Activated CD4-positive, alpha-beta T cell treated with anti-CD3 and anti-CD28 coated beads for 36 hours (primary cell): ENCODE data around the gene CCNB3. TPM values are rescaled to one million over a fixed set of nuclear protein-coding genes. Genes with fewer than 3 reads are reported as not detected.

Experiments
- ATAC-seq: fragments of 200-7000 bp; cut with Tn5 transposase; one replicate; pipeline ENCODE4 v1.10.0; 2021; ENCODE audit warnings: mild to moderate bottlenecking, moderate library complexity
- CTCF ChIA-PET: fragments of 350-600 bp; sonication (Branson Sonifier 250); formaldehyde crosslinking; loops from one replicate; lab custom pipeline; 2021; ENCODE audit warnings: antibody characterized with exemption; lab: Charles Lee
- POLR2A ChIA-PET: fragments of 350-600 bp; sonication (Branson Sonifier 250); formaldehyde crosslinking; loops from one replicate; lab custom pipeline; 2021; ENCODE audit warnings: antibody characterized with exemption, inconsistent platforms; lab: Charles Lee
- DNase-seq: peaks from one replicate; pipeline ENCODE4 v3.0.0-alpha.2; 2020
- H3K27ac Mint-ChIP-seq: one replicate; pipeline ENCODE4 v1.8.0; 2021; ENCODE audit warnings: mixed read lengths
- H3K27me3 Mint-ChIP-seq: one replicate; pipeline ENCODE4 v1.8.0; 2021; ENCODE audit warnings: mixed read lengths
- H3K36me3 Mint-ChIP-seq: one replicate; pipeline ENCODE4 v1.8.0; 2021; ENCODE audit warnings: low read depth, mixed read lengths
- H3K4me1 Mint-ChIP-seq: one replicate; pipeline ENCODE4 v1.8.0; 2021; ENCODE audit warnings: mixed read lengths
- H3K4me3 Mint-ChIP-seq: one replicate; pipeline ENCODE4 v1.8.0; 2021; ENCODE audit warnings: mild to moderate bottlenecking, moderate library complexity, mixed read lengths
- H3K9me3 Mint-ChIP-seq: one replicate; pipeline ENCODE4 v1.8.0; 2021; ENCODE audit warnings: low read depth, mixed read lengths
- intact Hi-C, 2 experiments: fragments of 100-400 bp; cut with DNase I in 1 of 2; cut with micrococcal nuclease in 1 of 2; formaldehyde crosslinking; loops; one replicate each; pipeline versions ENCODE4 v1.14.2 to v1.15.1; 2022 to 2024; cut with DNase I, micrococcal nuclease
- total RNA-seq, 2 experiments: library from RNA; stranded (reverse); gene quantifications; one replicate each; pipeline ENCODE4 v1.2.3, GENCODE V29; 2021

The CCNB3 gene
- under 1 TPM; 0.25 to 0.43 TPM for total RNA-seq

DNA sequence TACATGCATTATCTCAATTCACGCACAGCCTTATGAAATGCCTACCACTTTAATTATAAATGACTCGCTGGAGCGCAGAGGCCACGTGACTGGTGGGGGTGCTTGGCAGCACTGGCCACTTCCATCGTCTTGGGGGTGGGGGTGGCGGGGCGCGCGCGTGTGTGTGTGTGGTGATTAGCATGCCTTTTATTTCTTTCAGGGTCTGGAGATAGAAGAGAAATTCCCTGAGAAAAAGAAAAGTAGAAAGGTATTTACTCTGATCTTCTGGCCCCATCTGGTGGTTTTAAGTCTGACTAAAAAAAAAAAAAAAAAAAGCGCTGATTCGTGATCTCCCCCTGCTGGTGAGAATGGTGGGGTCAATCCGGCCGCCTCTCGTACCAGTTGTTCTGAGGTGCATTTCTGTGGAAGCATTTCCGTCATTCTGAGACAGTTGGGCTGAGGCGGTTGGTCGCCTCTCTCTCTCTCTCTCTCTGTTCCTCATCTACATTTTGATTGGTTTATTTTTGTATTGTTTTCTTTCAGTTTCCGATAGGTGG lies at the start of gene CCNB3:
CCNB3 (plus strand) TSS at position 402 of the 536 bp plus-strand sequence. CDS start 80,399 bp downstream, outside the sequence.
- intact Hi-C loops, result loop anchor here (1.0 to 2.0 kb wide), 2 partner anchors 282 kb away; partner anchors contain the start of gene CLCN5 (in 2 of the 2)
- CTCF ChIA-PET, result no interaction called here
- Mint-ChIP-seq H3K27me3 (no peaks in the 10 kb centered on the region), H3K36me3 (no peaks in the 10 kb centered on the region), H3K4me1 (peaks cover 9% of the 10 kb centered on the region), H3K4me3 (peak within 1 kb of the TSS; percentile 73), H3K9me3 (no peaks in the 10 kb centered on the region), H3K27ac (peak within 1 kb of the TSS; percentile 90)
- ATAC-seq (peak; percentile 98), DNase-seq (peak; percentile 81)
- POLR2A ChIA-PET, result interaction anchor here (0.7 kb wide), 1 partner anchor 320 kb away, joined by 3 read pairs; no protein-coding TSS in a partner anchor

- ATAC-seq (no peak), DNase-seq (no peak)
- ChIA-PET POLR2A (no interaction called here), CTCF (no interaction called here)
- H3K36me3 Mint-ChIP-seq, result no peaks in the 10 kb centered on the region
- no peaks in the 10 kb centered on the region for H3K27me3 Mint-ChIP-seq
- no peaks in the 10 kb centered on the region for H3K4me1 Mint-ChIP-seq
- H3K4me3 Mint-ChIP-seq, result no peak overlapping the region
- no peak overlapping the region for H3K27ac Mint-ChIP-seq
- no peaks in the 10 kb centered on the region for H3K9me3 Mint-ChIP-seq
- intact Hi-C loops, result no loop called here
These were observed 46.9 kb upstream of the CCNB3 start for GRCh38 chrX:50157545-50158135.

GRCh38 chrX:50158593-50158992 lies 46.0 kb upstream of the CCNB3 start:
- Mint-ChIP-seq H3K4me3 (no peak overlapping the region), H3K27ac (no peak overlapping the region), H3K27me3 (no peaks in the 10 kb centered on the region), H3K36me3 (no peaks in the 10 kb centered on the region), H3K9me3 (no peaks in the 10 kb centered on the region), H3K4me1 (no peaks in the 10 kb centered on the region)
- no peak for ATAC-seq
- ChIA-PET CTCF (no interaction called here), POLR2A (no interaction called here)
- DNase-seq, result no peak
- intact Hi-C loops, result no loop called here

DNA sequence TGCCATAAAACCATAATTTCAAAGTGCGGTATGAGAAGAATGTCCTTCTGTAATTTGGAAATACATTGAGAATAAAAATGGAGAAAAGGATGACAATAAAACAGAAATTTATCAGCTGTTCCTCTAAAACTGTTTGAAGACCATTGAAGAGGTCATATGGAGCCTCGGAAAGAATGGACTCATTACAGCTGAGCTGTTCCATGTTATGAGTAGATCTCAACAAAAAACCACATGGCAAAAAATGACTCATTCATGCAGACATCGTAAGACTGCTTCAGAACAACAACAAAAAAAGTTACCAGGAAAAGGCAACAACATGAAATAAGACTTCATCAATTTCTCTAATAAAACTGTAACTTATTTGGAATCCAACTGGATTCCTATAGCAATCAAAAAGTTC lies 43.4 kb upstream of the CCNB3 start:
- no peaks in the 10 kb centered on the region for H3K9me3 Mint-ChIP-seq
- DNase-seq (no peak), ATAC-seq (peak; percentile 36)
- ChIA-PET POLR2A (no interaction called here), CTCF (no interaction called here)
- no peak overlapping the region for H3K27ac Mint-ChIP-seq
- no peaks in the 10 kb centered on the region for H3K27me3 Mint-ChIP-seq
- no peaks in the 10 kb centered on the region for H3K4me1 Mint-ChIP-seq
- H3K4me3 Mint-ChIP-seq, result no peak overlapping the region
- intact Hi-C loops, result no loop called here
- no peaks in the 10 kb centered on the region for H3K36me3 Mint-ChIP-seq

- H3K27ac Mint-ChIP-seq, result no peak overlapping the region
- no peaks in the 10 kb centered on the region for H3K9me3 Mint-ChIP-seq
- ChIA-PET CTCF (no interaction called here), POLR2A (no interaction called here)
- no peaks in the 10 kb centered on the region for H3K36me3 Mint-ChIP-seq
- DNase-seq (no peak), ATAC-seq (no peak)
- no peaks in the 10 kb centered on the region for H3K27me3 Mint-ChIP-seq
- H3K4me1 Mint-ChIP-seq, result peaks cover 11% of the 10 kb centered on the region
- intact Hi-C loops, result no loop called here
- H3K4me3 Mint-ChIP-seq, result no peak overlapping the region
These were observed 38.8 kb upstream of the CCNB3 start for GRCh38 chrX:50165727-50166126.

GRCh38 chrX:50167366-50167765 lies 37.2 kb upstream of the CCNB3 start:
- ChIA-PET POLR2A (no interaction called here), CTCF (no interaction called here)
- DNase-seq (no peak), ATAC-seq (no peak)
- intact Hi-C loops, result no loop called here
- Mint-ChIP-seq H3K27ac (no peak overlapping the region), H3K9me3 (no peaks in the 10 kb centered on the region), H3K4me3 (no peak overlapping the region), H3K36me3 (no peaks in the 10 kb centered on the region), H3K27me3 (no peaks in the 10 kb centered on the region), H3K4me1 (peaks cover 11% of the 10 kb centered on the region)

GRCh38 chrX:50168241-50168687 lies 36.3 kb upstream of the CCNB3 start:
- no peaks in the 10 kb centered on the region for H3K27me3 Mint-ChIP-seq
- no peaks in the 10 kb centered on the region for H3K36me3 Mint-ChIP-seq
- peaks cover 11% of the 10 kb centered on the region for H3K4me1 Mint-ChIP-seq
- H3K27ac Mint-ChIP-seq, result no peak overlapping the region
- no peak for DNase-seq
- no peaks in the 10 kb centered on the region for H3K9me3 Mint-ChIP-seq
- ChIA-PET POLR2A (no interaction called here), CTCF (no interaction called here)
- peak; percentile 65 for ATAC-seq
- intact Hi-C loops, result no loop called here
- no peak overlapping the region for H3K4me3 Mint-ChIP-seq

GRCh38 chrX:50169717-50170116 lies 34.8 kb upstream of the CCNB3 start:
- H3K9me3 Mint-ChIP-seq, result no peaks in the 10 kb centered on the region
- POLR2A ChIA-PET, result no interaction called here
- intact Hi-C loops, result no loop called here
- H3K4me1 Mint-ChIP-seq, result peaks cover 11% of the 10 kb centered on the region
- CTCF ChIA-PET, result interaction anchor here (0.7 kb wide), 1 partner anchor 10 kb away, joined by 3 read pairs; no protein-coding TSS in a partner anchor
- H3K27me3 Mint-ChIP-seq, result no peaks in the 10 kb centered on the region
- no peak overlapping the region for H3K4me3 Mint-ChIP-seq
- H3K36me3 Mint-ChIP-seq, result no peaks in the 10 kb centered on the region
- no peak for DNase-seq
- H3K27ac Mint-ChIP-seq, result no peak overlapping the region
- no peak for ATAC-seq

DNA sequence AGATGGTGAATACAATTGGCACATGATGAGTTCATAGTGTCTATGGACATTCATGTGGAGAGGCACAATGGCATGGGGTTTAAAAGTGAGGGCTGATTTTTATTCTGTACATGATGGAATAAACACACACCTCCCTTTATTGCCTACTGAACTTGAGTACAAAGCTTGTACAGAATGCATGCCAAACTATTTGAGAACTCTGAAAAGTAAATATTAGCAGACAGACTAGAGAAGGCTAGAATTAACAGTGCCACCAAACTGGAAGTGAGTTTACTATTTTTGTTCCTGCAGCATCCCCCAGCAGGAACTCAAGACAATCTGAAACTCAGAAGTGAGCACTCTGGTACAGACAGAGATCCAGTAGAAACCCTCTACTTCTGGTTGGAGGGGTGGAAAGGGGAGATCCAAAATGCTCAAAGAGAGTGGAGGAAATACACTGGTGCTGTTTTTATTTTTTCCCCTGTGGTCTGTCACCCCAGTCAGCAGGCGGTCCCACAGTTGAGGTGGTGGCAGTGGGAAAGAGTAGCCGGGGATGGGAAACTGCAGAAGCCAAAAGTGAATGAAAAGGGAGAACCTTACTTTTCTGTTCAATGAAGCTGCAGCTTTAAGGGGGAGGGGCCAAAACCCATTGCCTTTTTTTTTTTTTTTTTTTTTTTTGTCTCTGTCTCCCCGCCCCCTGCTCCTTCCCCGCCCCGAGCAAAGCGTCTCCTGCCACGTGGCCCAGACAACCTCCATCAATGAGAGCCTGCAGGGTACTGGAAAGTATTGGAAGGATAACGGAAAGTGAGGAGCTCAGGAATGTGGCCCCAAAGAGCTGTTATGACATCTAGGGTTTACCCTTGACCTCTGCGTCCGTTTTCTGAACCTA lies 24.3 kb upstream of the CCNB3 start:
- ChIA-PET POLR2A (no interaction called here), CTCF (interaction anchor here (1.1 kb wide), 1 partner anchor 20 kb away, joined by 3 read pairs; the partner anchor contains the start of gene AKAP4)
- H3K27me3 Mint-ChIP-seq, result no peaks in the 10 kb centered on the region
- H3K27ac Mint-ChIP-seq, result no peak overlapping the region
- no peaks in the 10 kb centered on the region for H3K4me1 Mint-ChIP-seq
- ATAC-seq (no peak), DNase-seq (no peak)
- no peaks in the 10 kb centered on the region for H3K9me3 Mint-ChIP-seq
- no peak overlapping the region for H3K4me3 Mint-ChIP-seq
- intact Hi-C loops, result no loop called here
- H3K36me3 Mint-ChIP-seq, result no peaks in the 10 kb centered on the region

DNA sequence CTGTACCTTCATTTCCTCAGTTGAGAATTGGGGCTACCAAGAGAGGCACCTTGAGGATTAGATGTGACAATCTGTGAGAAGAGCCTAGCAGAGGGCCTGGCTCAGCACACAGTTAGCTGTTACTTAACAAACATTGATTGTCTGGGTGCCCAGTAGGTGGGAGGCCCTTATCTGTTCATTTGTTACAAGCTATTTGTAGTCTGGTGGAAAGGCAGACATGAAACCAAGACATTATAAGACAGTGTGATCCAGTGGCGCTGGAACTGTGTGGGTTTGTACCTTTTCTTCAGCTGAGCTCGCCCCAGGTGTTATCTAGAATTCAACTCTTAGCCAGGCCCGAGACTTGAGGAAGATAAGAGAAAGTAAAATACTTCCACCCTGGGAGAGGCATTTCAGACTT lies 20.7 kb upstream of the CCNB3 start:
- intact Hi-C loops, result no loop called here

GRCh38 chrX:50188859-50189600 lies 15.5 kb upstream of the CCNB3 start:
- Mint-ChIP-seq H3K27ac (no peak overlapping the region), H3K36me3 (no peaks in the 10 kb centered on the region), H3K9me3 (no peaks in the 10 kb centered on the region), H3K4me1 (no peaks in the 10 kb centered on the region), H3K27me3 (peaks cover 2% of the 10 kb centered on the region), H3K4me3 (no peak overlapping the region)
- DNase-seq (no peak), ATAC-seq (no peak)
- intact Hi-C loops, result no loop called here
- POLR2A ChIA-PET, result no interaction called here
- CTCF ChIA-PET, result no interaction called here

More for the DNA sequence above, 20.7 kb upstream of the CCNB3 start:
- H3K4me3 Mint-ChIP-seq, result no peak overlapping the region
- POLR2A ChIA-PET, result no interaction called here
- no peaks in the 10 kb centered on the region for H3K27me3 Mint-ChIP-seq
- ATAC-seq (no peak), DNase-seq (no peak)
- H3K36me3 Mint-ChIP-seq, result no peaks in the 10 kb centered on the region
- H3K27ac Mint-ChIP-seq, result no peak overlapping the region
- H3K9me3 Mint-ChIP-seq, result no peaks in the 10 kb centered on the region
- CTCF ChIA-PET, result no interaction called here
- no peaks in the 10 kb centered on the region for H3K4me1 Mint-ChIP-seq
